ENCODE results near the gene CDT1. TPM values are rescaled to one million over a fixed set of nuclear protein-coding genes. Genes with fewer than 3 reads are reported as not detected.

The CDT1 gene
- total and polyA plus RNA-seq, 2 donors from 2014 or later = 0.56 to 1.5 TPM

DNA sequence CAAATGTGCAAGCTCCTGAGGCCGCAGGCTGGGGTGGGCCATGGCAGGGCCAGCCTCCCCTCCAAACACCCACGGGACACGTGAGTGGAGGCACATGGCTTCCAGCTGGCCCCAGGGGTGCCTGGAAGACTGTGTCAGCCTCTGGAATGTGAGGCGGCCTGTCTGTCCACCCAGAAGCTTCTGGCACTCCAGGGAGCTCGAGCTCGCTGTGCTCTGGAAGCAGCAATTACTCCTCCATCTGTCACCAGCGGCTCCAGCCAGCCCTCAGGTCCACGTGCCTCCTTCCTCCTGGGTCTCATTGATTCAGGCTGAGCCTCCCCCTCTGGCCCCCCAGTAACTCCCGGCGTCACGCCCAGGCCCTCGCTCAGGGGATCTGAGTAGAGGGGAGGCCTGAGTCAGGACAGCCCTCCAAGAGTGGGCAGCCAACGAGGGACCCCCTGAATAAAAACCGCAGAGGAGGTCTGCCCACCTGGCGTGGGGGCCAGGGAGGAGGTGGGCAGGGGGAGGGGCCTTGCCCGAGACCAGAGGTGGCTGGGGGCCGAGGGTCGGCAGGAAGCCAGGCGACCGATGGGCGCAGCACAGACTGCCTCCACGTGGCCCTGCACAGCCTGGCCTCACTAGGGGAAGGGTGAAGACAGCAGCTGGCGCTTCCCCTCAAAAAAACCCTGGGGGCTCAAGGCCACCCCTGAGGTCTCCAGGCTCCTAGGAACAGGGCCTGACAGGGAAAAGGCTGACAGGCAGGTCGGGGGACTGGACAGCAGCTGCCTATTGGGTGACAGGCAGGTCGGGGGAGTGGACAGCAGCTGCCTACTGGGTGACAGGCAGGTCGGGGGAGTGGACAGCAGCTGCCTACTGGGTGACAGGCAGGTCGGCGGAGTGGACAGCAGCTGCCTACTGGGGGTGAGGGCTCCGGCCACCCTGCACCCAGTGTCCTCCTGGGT, 30.4 kb upstream of the CDT1 start:
- Histone ChIP-seq H3K9ac (ENCODE audit: low read length in 3 of 3) (peak overlapping the region in 1 of 3 donors; percentile 19), H3K36me3 (ENCODE audit: control insufficient read depth in 2 of 3, insufficient read depth in 3 of 3, low read length in 3 of 3) (no peaks in the 10 kb centered on the region), H3K4me1 (ENCODE audit: control insufficient read depth in 2 of 3, insufficient read depth in 2 of 3, low read depth in 1 of 3, low read length in 3 of 3) (peaks cover 0 to 46% (median 14%) of the 10 kb centered on the region in 3 donors), H3K27me3 (ENCODE audit: control insufficient read depth, insufficient read depth, low read length) (no peaks in the 10 kb centered on the region), H3K9me3 (ENCODE audit: control insufficient read depth in 2 of 3, insufficient read depth in 1 of 3, low read length in 3 of 3) (no peaks in the 10 kb centered on the region), H3K27ac (ENCODE audit: low read depth in 2 of 2, low read length in 2 of 2) (peak overlapping the region; percentile 67 to 73), H3K4me3 (ENCODE audit: low read length in 3 of 3) (no peak overlapping the region)
- peak in 4 of 5 donors; percentile 70 to 93 (median 78) for DNase-seq
- TF ChIP-seq, protein P1, sequence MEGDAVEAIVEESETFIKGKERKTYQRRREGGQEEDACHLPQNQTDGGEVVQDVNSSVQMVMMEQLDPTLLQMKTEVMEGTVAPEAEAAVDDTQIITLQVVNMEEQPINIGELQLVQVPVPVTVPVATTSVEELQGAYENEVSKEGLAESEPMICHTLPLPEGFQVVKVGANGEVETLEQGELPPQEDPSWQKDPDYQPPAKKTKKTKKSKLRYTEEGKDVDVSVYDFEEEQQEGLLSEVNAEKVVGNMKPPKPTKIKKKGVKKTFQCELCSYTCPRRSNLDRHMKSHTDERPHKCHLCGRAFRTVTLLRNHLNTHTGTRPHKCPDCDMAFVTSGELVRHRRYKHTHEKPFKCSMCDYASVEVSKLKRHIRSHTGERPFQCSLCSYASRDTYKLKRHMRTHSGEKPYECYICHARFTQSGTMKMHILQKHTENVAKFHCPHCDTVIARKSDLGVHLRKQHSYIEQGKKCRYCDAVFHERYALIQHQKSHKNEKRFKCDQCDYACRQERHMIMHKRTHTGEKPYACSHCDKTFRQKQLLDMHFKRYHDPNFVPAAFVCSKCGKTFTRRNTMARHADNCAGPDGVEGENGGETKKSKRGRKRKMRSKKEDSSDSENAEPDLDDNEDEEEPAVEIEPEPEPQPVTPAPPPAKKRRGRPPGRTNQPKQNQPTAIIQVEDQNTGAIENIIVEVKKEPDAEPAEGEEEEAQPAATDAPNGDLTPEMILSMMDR (IDR thresholded peaks at IDR 0.05; ENCODE audit: borderline replicate concordance, extremely low read depth, insufficient read depth) = no peak
- FAIRE-seq = no peak
- intact Hi-C loops (cut with DNase I) = no loop called here

DNA sequence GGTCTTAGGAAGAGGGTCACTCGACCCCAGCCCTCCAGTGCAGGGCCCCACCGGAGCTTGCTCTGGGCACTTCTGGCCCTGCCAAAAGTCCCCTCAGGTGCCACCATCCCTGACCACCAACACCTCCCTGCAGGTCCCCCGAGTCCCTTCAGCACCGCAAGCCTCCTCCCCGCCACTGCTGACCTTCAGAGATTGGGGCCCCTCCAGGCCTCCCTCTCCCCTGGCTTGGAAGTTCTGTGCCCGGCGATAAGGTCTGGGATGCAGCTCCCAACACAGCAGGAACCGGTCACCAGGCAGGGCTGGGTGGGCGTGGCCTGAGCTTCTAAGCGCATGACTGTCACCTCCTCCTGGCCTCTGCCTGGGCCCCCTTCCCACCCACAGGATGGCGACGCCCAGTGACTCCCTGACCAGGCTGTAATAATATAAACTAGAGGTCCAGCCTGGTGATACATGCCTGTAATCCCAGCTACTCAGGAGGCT, 29.7 kb upstream of the CDT1 start:
- no peaks in the 10 kb centered on the region for H3K36me3 ChIP-seq (ENCODE audit: control insufficient read depth in 2 of 3, insufficient read depth in 3 of 3, low read length in 3 of 3)
- no peak overlapping the region for H3K9ac ChIP-seq (ENCODE audit: low read length in 3 of 3)
- H3K27me3 ChIP-seq (ENCODE audit: control insufficient read depth, insufficient read depth, low read length) = no peaks in the 10 kb centered on the region
- no peak overlapping the region for H3K4me3 ChIP-seq (ENCODE audit: low read length in 3 of 3)
- peaks cover 0 to 39% (median 9%) of the 10 kb centered on the region in 3 donors for H3K4me1 ChIP-seq (ENCODE audit: control insufficient read depth in 2 of 3, insufficient read depth in 2 of 3, low read depth in 1 of 3, low read length in 3 of 3)
- TF ChIP-seq, protein P1 (IDR thresholded peaks at IDR 0.05; ENCODE audit: borderline replicate concordance, extremely low read depth, insufficient read depth) = no peak
- DNase-seq (peak in 4 of 5 donors; percentile 59 to 85 (median 71)), FAIRE-seq (no peak)
- no peak overlapping the region for H3K27ac ChIP-seq (ENCODE audit: low read depth in 2 of 2, low read length in 2 of 2)
- no peaks in the 10 kb centered on the region for H3K9me3 ChIP-seq (ENCODE audit: control insufficient read depth in 2 of 3, insufficient read depth in 1 of 3, low read length in 3 of 3)
- intact Hi-C loops (cut with DNase I) = no loop called here

DNA sequence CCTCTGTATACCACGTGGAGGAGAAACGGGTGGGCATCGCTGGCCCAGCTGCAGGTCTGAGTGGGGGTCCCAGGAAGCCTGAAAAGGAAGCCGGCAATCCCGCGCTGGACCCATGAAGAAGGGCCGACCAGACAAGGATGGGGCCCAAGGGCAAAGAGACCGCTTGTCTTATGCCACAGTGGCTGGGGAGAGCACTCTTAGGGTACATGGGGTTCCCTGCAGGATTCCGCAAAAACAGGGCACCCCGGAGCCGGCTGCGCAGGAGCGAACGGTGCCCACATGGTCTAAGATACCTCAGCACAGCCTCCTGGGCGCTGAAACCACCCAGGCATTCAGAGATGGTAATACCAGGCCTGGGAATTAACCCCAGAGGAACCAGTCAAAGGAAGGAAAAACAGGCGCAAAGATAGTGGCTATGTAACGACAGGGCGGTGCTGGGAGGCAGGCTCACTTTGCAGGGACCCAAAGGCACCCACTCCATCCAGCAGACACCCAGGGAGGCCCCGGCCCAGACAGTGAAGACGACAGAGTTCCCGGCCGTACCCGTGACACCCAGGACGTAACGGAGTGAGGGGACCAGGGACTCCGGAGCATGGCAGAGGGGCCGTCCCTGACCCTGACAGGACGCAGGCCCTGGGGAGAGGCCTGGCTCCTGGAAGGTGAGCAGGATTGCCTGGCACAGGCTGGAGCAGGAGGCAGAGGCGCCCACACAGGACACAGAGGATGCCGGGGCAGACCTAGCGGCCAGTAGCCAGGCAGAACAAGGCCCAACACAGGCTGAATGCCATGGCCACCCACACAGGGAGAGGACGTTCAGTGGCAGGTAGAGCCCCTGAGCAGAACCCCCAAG, 28.8 kb upstream of the CDT1 start:
- DNase-seq (no peak), FAIRE-seq (no peak)
- TF ChIP-seq, protein P1 (IDR thresholded peaks at IDR 0.05; ENCODE audit: borderline replicate concordance, extremely low read depth, insufficient read depth) = no peak
- intact Hi-C loops (cut with DNase I) = no loop called here
- Histone ChIP-seq H3K27me3 (ENCODE audit: control insufficient read depth, insufficient read depth, low read length) (no peaks in the 10 kb centered on the region), H3K27ac (ENCODE audit: low read depth in 2 of 2, low read length in 2 of 2) (no peak overlapping the region), H3K4me1 (ENCODE audit: control insufficient read depth in 2 of 3, insufficient read depth in 2 of 3, low read depth in 1 of 3, low read length in 3 of 3) (peaks cover 0 to 39% (median 7%) of the 10 kb centered on the region in 3 donors), H3K4me3 (ENCODE audit: low read length in 3 of 3) (no peak overlapping the region), H3K9ac (ENCODE audit: low read length in 3 of 3) (peak overlapping the region in 1 of 3 donors; percentile 19), H3K36me3 (ENCODE audit: control insufficient read depth in 2 of 3, insufficient read depth in 3 of 3, low read length in 3 of 3) (no peaks in the 10 kb centered on the region), H3K9me3 (ENCODE audit: control insufficient read depth in 2 of 3, insufficient read depth in 1 of 3, low read length in 3 of 3) (no peaks in the 10 kb centered on the region)
